ENCODE data around the gene MAMSTR. TPM values are rescaled to one million over a fixed set of nuclear protein-coding genes. Genes with fewer than 3 reads are reported as not detected.
A peak's percentile ranks its signal among the peaks of the same experiment; 100 is the strongest.

MAMSTR gene
- total and polyA plus RNA-seq, 8 donors, result 0.51 to 2.6 (median 1.1) TPM

- no peak overlapping the region for H3K27ac ChIP-seq
- intact Hi-C loops (cut with DNase I), result no loop called here
- no peak for DNase-seq
- H3K4me3 ChIP-seq, result no peak overlapping the region
- H3K9me3 ChIP-seq, result no peaks in the 10 kb centered on the region
- no peak for TF ChIP-seq CTCF (IDR thresholded peaks at IDR 0.05)
- H3K27me3 ChIP-seq, result no peaks in the 10 kb centered on the region
- peaks cover 0 to 10% (median 7%) of the 10 kb centered on the region in 3 donors for H3K4me1 ChIP-seq
- no peaks in the 10 kb centered on the region for H3K36me3 ChIP-seq
- no peak for ATAC-seq
- no peak for FAIRE-seq
- 96 to 98% methylated on average over 9 of the region's 9 CpGs for WGBS, 2 donors
These were observed 15.1 kb upstream of the MAMSTR start for GRCh38 chr19:48734625-48735024.

- intact Hi-C loops (cut with DNase I), result no loop called here
- TF ChIP-seq CTCF (IDR thresholded peaks at IDR 0.05), result no peak
These were observed 11.9 kb upstream of the MAMSTR start for GRCh38 chr19:48731452-48731851.

GRCh38 chr19:48728911-48729664, 9.6 kb upstream of the MAMSTR start:
- no peaks in the 10 kb centered on the region for H3K36me3 ChIP-seq
- H3K4me3 ChIP-seq, result no peak overlapping the region
- 80 to 85% methylated on average over 52 to 77 of the region's 77 CpGs for WGBS, 2 donors
- no peaks in the 10 kb centered on the region for H3K9me3 ChIP-seq
- ATAC-seq, result peak in 1 of 4 donors; percentile 11
- DNase-seq, result peak in 1 of 6 donors; percentile 58
- no peak overlapping the region for H3K27ac ChIP-seq
- H3K4me1 ChIP-seq, result no peaks in the 10 kb centered on the region
- intact Hi-C loops (cut with DNase I), result no loop called here
- no peaks in the 10 kb centered on the region for H3K27me3 ChIP-seq
- FAIRE-seq, result no peak
- TF ChIP-seq CTCF (IDR thresholded peaks at IDR 0.05), result no peak

More at GRCh38 chr19:48731452-48731851, 11.9 kb upstream of the MAMSTR start:
- Histone ChIP-seq H3K9me3 (no peaks in the 10 kb centered on the region), H3K27me3 (no peaks in the 10 kb centered on the region), H3K27ac (no peak overlapping the region), H3K4me1 (no peaks in the 10 kb centered on the region), H3K36me3 (no peaks in the 10 kb centered on the region), H3K4me3 (no peak overlapping the region)
- FAIRE-seq (no peak), DNase-seq (no peak), ATAC-seq (no peak)
- WGBS, 2 donors, result 91 to 93% methylated on average over 4 of the region's 4 CpGs

- H3K9me3 ChIP-seq, result no peaks in the 10 kb centered on the region
- 88 to 94% methylated on average over 2 of the region's 2 CpGs for WGBS, 2 donors
These were observed 7.0 kb upstream of the MAMSTR start for GRCh38 chr19:48726556-48726955.

More at GRCh38 chr19:48726556-48726955, 7.0 kb upstream of the MAMSTR start:
- H3K36me3 ChIP-seq, result no peaks in the 10 kb centered on the region
- intact Hi-C loops (cut with DNase I), result no loop called here
- no peaks in the 10 kb centered on the region for H3K27me3 ChIP-seq
- no peak for FAIRE-seq
- H3K4me1 ChIP-seq, result no peaks in the 10 kb centered on the region
- TF ChIP-seq CTCF (IDR thresholded peaks at IDR 0.05), result no peak
- no peak for ATAC-seq
- DNase-seq, result peak in 1 of 6 donors; percentile 14
- no peak overlapping the region for H3K4me3 ChIP-seq
- no peak overlapping the region for H3K27ac ChIP-seq

Measured in pancreas (tissue), 10 donors.